Activated CD4-positive, alpha-beta T cell treated with anti-CD3 and anti-CD28 coated beads, Interleukin-2, amount 10 ng/mL, durations not matched to agents 24 days and 14 days (primary cell): Measurements from ENCODE around the gene PCNX3. TPM values are rescaled to one million over a fixed set of nuclear protein-coding genes. Genes with fewer than 3 reads are reported as not detected.
"Not testable (repeated sequence)": the region's sequence is repeated elsewhere in the genome, so short reads cannot be mapped to it uniquely, and the experiment has no call there.

ENCODE experiments used
- DNase-seq: peaks from one replicate; pipeline ENCODE4 v3.0.0; 2022
- H3K27ac Mint-ChIP-seq: one replicate; pipeline ENCODE4 v1.8.0; 2022; ENCODE audit warnings: mild to moderate bottlenecking, mixed read lengths
- H3K27me3 Mint-ChIP-seq: one replicate; pipeline ENCODE4 v1.8.0; 2022; ENCODE audit warnings: mixed read lengths
- H3K36me3 Mint-ChIP-seq: one replicate; pipeline ENCODE4 v1.8.0; 2022; ENCODE audit warnings: low read depth, mild to moderate bottlenecking, mixed read lengths
- H3K4me1 Mint-ChIP-seq: one replicate; pipeline ENCODE4 v1.8.0; 2021; ENCODE audit warnings: mixed read lengths
- H3K4me3 Mint-ChIP-seq: one replicate; pipeline ENCODE4 v1.8.0; 2022; ENCODE audit warnings: mild to moderate bottlenecking, moderate library complexity, mixed read lengths
- H3K9me3 Mint-ChIP-seq: one replicate; pipeline ENCODE4 v1.8.0; 2021; ENCODE audit warnings: mixed read lengths
- intact Hi-C: fragments of 100-400 bp; cut with micrococcal nuclease; formaldehyde crosslinking; loops from one replicate; pipeline ENCODE4 v1.15.1; 2023
- total RNA-seq: library from RNA; stranded (reverse); gene quantifications from 2 replicates; pipeline ENCODE4 v1.2.3, GENCODE V29; 2022

Gene PCNX3
- total RNA-seq, 1 donor from 2014 or later: 55.1 TPM

GRCh38 chr11:65639228-65639597, 23.6 kb downstream of the PCNX3 start:
- H3K27ac Mint-ChIP-seq: peak overlapping the region; percentile 89
- H3K9me3 Mint-ChIP-seq, H3K27me3 Mint-ChIP-seq, DNase-seq: not testable (repeated sequence)
- H3K36me3 Mint-ChIP-seq: peaks cover 34% of the 10 kb centered on the region
- H3K4me3 Mint-ChIP-seq: peak overlapping the region; percentile 84
- peaks cover 38% of the 10 kb centered on the region for H3K4me1 Mint-ChIP-seq
- intact Hi-C loops: loop anchor here (2.0 kb wide), 1 partner anchor 64 kb away; no protein-coding TSS in a partner anchor

GRCh38 chr11:65639623-65640482, 24.3 kb downstream of the PCNX3 start:
- H3K4me1 Mint-ChIP-seq: peaks cover 38% of the 10 kb centered on the region
- H3K27me3 Mint-ChIP-seq: no peaks in the 10 kb centered on the region
- peak overlapping the region; percentile 91 for H3K27ac Mint-ChIP-seq
- H3K9me3 Mint-ChIP-seq: no peaks in the 10 kb centered on the region
- peak; percentile 89 for DNase-seq
- peaks cover 37% of the 10 kb centered on the region for H3K36me3 Mint-ChIP-seq
- H3K4me3 Mint-ChIP-seq: peak overlapping the region; percentile 84
- intact Hi-C loops: loop anchor here (2.0 kb wide), 1 partner anchor 65 kb away; no protein-coding TSS in a partner anchor

DNA sequence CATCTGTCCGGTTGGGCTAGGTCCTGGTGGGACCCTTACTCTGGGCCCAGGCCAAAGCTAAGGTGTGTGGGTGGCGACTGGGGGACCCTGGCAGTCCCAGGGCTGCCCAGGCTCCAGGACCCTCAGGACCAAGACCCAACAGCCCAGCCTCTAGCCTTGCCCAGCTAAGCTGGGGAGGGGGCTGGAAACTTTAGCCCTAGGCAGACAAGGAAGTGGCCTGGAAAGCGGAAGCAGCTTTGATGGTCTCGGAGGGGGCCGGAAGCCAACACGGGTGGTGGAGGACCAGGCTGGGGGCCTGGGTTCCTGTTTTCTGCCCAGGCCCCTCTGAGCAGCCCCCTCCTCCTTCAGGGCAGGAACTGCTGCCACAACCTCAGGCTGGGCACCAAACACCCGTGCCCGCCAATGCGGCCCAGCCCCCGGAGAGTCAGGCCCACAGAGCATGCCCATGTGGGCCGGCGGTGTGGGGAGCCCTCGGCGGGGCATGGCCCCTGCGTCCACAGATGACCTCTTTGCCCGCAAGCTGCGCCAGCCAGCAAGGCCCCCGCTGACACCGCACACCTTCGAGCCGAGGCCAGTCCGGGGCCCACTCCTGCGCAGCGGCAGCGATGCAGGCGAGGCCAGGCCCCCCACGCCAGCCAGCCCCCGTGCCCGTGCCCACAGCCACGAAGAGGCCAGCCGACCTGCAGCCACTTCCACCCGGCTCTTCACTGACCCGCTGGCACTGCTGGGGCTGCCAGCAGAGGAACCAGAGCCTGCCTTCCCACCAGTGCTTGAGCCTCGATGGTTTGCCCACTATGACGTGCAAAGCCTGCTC, 25.1 kb downstream of the PCNX3 start:
- Mint-ChIP-seq H3K4me1 (peaks cover 37% of the 10 kb centered on the region), H3K36me3 (peaks cover 37% of the 10 kb centered on the region)
- intact Hi-C loops: no loop called here

GRCh38 chr11:65641297-65642013, 25.9 kb downstream of the PCNX3 start:
- Mint-ChIP-seq H3K36me3 (peaks cover 36% of the 10 kb centered on the region), H3K4me3 (peak overlapping the region; percentile 84), H3K27me3 (no peaks in the 10 kb centered on the region), H3K27ac (peak overlapping the region; percentile 76), H3K9me3 (no peaks in the 10 kb centered on the region), H3K4me1 (peaks cover 37% of the 10 kb centered on the region)
- intact Hi-C loops: no loop called here
- DNase-seq: no peak

More for the DNA sequence above, 25.1 kb downstream of the PCNX3 start:
- peak; percentile 84 for DNase-seq
- Mint-ChIP-seq H3K4me3 (peak overlapping the region; percentile 84), H3K9me3 (no peaks in the 10 kb centered on the region), H3K27me3 (no peaks in the 10 kb centered on the region), H3K27ac (peak overlapping the region; percentile 91)

GRCh38 chr11:65642014-65642671, 26.6 kb downstream of the PCNX3 start:
- Mint-ChIP-seq H3K27ac (peak overlapping the region; percentile 76), H3K27me3 (no peaks in the 10 kb centered on the region), H3K9me3 (no peaks in the 10 kb centered on the region), H3K4me1 (peaks cover 34% of the 10 kb centered on the region), H3K36me3 (peaks cover 31% of the 10 kb centered on the region), H3K4me3 (peak overlapping the region; percentile 84)
- intact Hi-C loops: no loop called here
- peak; percentile 70 for DNase-seq

GRCh38 chr11:65643971-65644370, 28.4 kb downstream of the PCNX3 start:
- H3K4me1 Mint-ChIP-seq: peaks cover 29% of the 10 kb centered on the region
- no peaks in the 10 kb centered on the region for H3K27me3 Mint-ChIP-seq
- H3K9me3 Mint-ChIP-seq: no peaks in the 10 kb centered on the region
- no peak overlapping the region for H3K4me3 Mint-ChIP-seq
- H3K36me3 Mint-ChIP-seq: peaks cover 39% of the 10 kb centered on the region
- DNase-seq: peak; percentile 76
- intact Hi-C loops: no loop called here
- peak overlapping the region; percentile 64 for H3K27ac Mint-ChIP-seq

- no peak overlapping the region for H3K27ac Mint-ChIP-seq
- no peak overlapping the region for H3K4me3 Mint-ChIP-seq
- peaks cover 42% of the 10 kb centered on the region for H3K36me3 Mint-ChIP-seq
- intact Hi-C loops: no loop called here
- H3K4me1 Mint-ChIP-seq: peaks cover 26% of the 10 kb centered on the region
- H3K27me3 Mint-ChIP-seq: no peaks in the 10 kb centered on the region
- H3K9me3 Mint-ChIP-seq: no peaks in the 10 kb centered on the region
- DNase-seq: no peak
Observed at GRCh38 chr11:65644837-65645236, 29.3 kb downstream of the PCNX3 start.

DNA sequence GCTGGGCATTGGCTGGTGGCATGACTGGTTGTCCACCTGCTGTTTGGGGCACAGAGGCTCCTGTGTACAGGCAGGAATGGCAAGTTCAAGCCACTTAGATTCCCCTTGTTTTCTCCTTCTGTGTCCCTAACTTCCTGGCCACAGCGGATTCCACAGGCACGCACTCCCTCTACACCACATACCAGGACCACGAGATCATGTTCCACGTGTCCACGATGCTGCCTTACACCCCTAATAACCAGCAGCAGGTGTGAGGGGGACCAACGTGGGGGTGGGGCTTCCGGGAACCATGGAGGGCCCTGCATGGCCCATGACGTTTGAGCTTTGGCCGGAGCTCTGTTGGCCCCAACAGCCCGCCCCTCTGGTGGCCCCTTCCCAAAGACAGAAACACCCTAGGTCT, 30.1 kb downstream of the PCNX3 start:
- Mint-ChIP-seq H3K4me3 (no peak overlapping the region), H3K36me3 (peaks cover 47% of the 10 kb centered on the region), H3K27ac (no peak overlapping the region), H3K27me3 (no peaks in the 10 kb centered on the region), H3K4me1 (peaks cover 22% of the 10 kb centered on the region), H3K9me3 (no peaks in the 10 kb centered on the region)
- DNase-seq: no peak
- intact Hi-C loops: no loop called here

GRCh38 chr11:65646288-65646957, 30.8 kb downstream of the PCNX3 start:
- Mint-ChIP-seq H3K4me3 (no peak overlapping the region), H3K27ac (no peak overlapping the region), H3K27me3 (no peaks in the 10 kb centered on the region), H3K36me3 (peaks cover 48% of the 10 kb centered on the region), H3K9me3 (no peaks in the 10 kb centered on the region), H3K4me1 (peaks cover 22% of the 10 kb centered on the region)
- DNase-seq: no peak
- intact Hi-C loops: no loop called here

DNA sequence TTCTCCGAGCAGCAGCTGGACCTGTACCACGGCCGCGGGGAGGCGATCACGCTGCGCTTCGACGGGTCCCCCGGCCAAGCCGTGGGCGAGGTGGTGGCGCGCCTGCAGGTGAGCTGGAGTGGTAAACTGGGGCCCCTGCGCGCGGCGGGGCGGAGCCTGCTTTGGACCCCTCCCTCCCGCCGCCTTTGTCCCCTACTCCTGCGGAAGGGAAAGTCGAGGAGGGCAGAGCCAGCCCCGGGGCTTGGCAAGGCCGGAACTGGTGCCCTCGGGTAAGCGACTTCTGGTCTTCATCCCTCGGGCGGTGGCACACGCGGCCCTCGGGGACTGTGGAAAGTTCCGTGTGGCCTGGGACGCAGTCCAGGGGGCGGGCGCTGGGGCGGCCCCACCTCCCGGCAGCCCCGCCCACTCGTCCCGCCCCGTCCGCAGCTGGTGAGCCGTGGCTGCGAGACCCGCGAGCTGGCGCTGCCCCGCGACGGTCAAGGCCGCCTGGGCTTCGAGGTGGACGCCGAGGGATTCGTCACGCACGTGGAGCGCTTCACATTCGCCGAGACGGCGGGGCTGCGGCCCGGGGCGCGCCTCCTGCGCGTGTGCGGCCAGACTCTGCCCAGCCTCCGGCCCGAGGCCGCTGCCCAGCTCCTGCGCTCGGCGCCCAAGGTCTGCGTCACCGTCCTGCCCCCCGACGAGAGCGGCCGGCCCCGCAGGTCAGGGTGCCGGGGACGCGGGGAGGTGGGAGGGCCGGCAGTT, 31.6 kb downstream of the PCNX3 start:
- no peaks in the 10 kb centered on the region for H3K9me3 Mint-ChIP-seq
- peaks cover 23% of the 10 kb centered on the region for H3K4me1 Mint-ChIP-seq
- H3K4me3 Mint-ChIP-seq: no peak overlapping the region
- H3K27ac Mint-ChIP-seq: no peak overlapping the region
- intact Hi-C loops: no loop called here
- DNase-seq: no peak
- H3K27me3 Mint-ChIP-seq: no peaks in the 10 kb centered on the region
- peaks cover 50% of the 10 kb centered on the region for H3K36me3 Mint-ChIP-seq

DNA sequence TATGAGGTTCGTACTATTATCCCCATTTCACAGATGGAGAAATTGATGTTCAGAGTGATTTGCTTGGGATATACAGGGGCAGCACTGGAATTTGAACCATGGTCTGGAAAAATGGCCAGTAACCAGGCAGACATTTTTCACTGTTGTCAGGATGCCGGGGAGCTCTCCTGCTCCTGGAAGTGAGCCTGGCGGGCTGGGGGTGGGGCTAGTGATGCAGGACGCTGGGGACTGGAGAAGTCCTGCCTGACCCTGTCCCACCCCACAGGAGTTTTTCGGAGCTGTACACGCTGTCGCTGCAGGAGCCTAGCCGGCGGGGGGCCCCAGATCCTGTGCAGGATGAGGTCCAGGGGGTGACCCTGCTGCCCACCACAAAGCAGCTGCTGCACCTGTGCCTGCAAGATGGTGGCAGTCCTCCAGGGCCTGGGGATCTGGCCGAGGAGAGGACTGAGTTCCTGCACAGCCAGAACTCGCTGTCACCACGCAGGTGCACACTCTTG, 33.5 kb downstream of the PCNX3 start:
- DNase-seq: no peak
- Mint-ChIP-seq H3K9me3 (no peaks in the 10 kb centered on the region), H3K27me3 (no peaks in the 10 kb centered on the region), H3K4me3 (no peak overlapping the region), H3K36me3 (peaks cover 52% of the 10 kb centered on the region), H3K4me1 (peaks cover 28% of the 10 kb centered on the region), H3K27ac (no peak overlapping the region)
- intact Hi-C loops: no loop called here
